22Rv1 (cell line): ENCODE measurements around the gene FBXL7.

Experiments used
- H3K27ac ChIP-seq: fragments of 450-650 bp; 2 replicates; pipeline ENCODE4 v1.5.1; 2017
- CTCF ChIP-seq: fragments of 450-650 bp; IDR thresholded peaks from 2 replicates; pipeline ENCODE4 v1.5.1; 2017; ENCODE audit warnings: mild to moderate bottlenecking
- ZFX ChIP-seq: fragments of 450-650 bp; IDR thresholded peaks from 2 replicates; pipeline ENCODE4 v1.6.1; 2017; ENCODE audit warnings: antibody characterized with exemption, borderline replicate concordance

The FBXL7 gene

GRCh38 chr5:15555176-15555575 lies 55.2 kb downstream of the FBXL7 start:
- H3K27ac ChIP-seq = no peak overlapping the region
- TF ChIP-seq ZFX (no peak), CTCF (no peak)

GRCh38 chr5:15558240-15558639 lies 58.3 kb downstream of the FBXL7 start:
- no peak overlapping the region for H3K27ac ChIP-seq
- no peak for TF ChIP-seq ZFX
- no peak for TF ChIP-seq CTCF

GRCh38 chr5:15558681-15559080 lies 58.7 kb downstream of the FBXL7 start:
- TF ChIP-seq ZFX (no peak), CTCF (no peak)
- no peak overlapping the region for H3K27ac ChIP-seq

- TF ChIP-seq ZFX (no peak), CTCF (no peak)
- H3K27ac ChIP-seq = no peak overlapping the region
Observed at GRCh38 chr5:15560421-15560820, 60.4 kb downstream of the FBXL7 start.

- no peak for TF ChIP-seq ZFX
- TF ChIP-seq CTCF = no peak
- no peak overlapping the region for H3K27ac ChIP-seq
Observed at GRCh38 chr5:15564523-15564922, 64.5 kb downstream of the FBXL7 start.

GRCh38 chr5:15564957-15565356 lies 65.0 kb downstream of the FBXL7 start:
- no peak overlapping the region for H3K27ac ChIP-seq
- no peak for TF ChIP-seq ZFX
- TF ChIP-seq CTCF = no peak

- TF ChIP-seq CTCF = no peak
- TF ChIP-seq ZFX = no peak
- no peak overlapping the region for H3K27ac ChIP-seq
Observed at GRCh38 chr5:15566306-15566705, 66.3 kb downstream of the FBXL7 start.
